GM18861 (cell line): ENCODE results near the gene PABPN1.
"Not testable (repeated sequence)": the region's sequence is repeated elsewhere in the genome, so short reads cannot be mapped to it uniquely, and the experiment has no call there.

ENCODE experiments used
- ATAC-seq: cut with Tn5 transposase; IDR thresholded peaks from one replicate; pipeline ENCODE4 v1.9.1; 2021; ENCODE audit not compliant: unreplicated experiment

PABPN1 gene

GRCh38 chr14:23320584-23321571, at the start of gene PABPN1:
PABPN1 (plus strand) TSS chr14:23321457; CDS start chr14:23321470, 13 bp downstream.
- ATAC-seq: peak; percentile 92

GRCh38 chr14:23275412-23275811, 45.8 kb upstream of the PABPN1 start:
- ATAC-seq: no peak

GRCh38 chr14:23277189-23277588, 44.1 kb upstream of the PABPN1 start:
- no peak for ATAC-seq

- not testable (repeated sequence) for ATAC-seq
These were observed 43.3 kb upstream of the PABPN1 start for GRCh38 chr14:23277928-23278327.

- ATAC-seq: no peak
These were observed 40.0 kb upstream of the PABPN1 start for GRCh38 chr14:23281247-23281646.

- no peak for ATAC-seq
These were observed 36.4 kb upstream of the PABPN1 start for GRCh38 chr14:23284654-23285529.

GRCh38 chr14:23285530-23286019, 35.7 kb upstream of the PABPN1 start:
- peak; percentile 15 for ATAC-seq

- ATAC-seq: peak; percentile 92
These were observed 35.0 kb upstream of the PABPN1 start, which contains the start of gene HOMEZ for GRCh38 chr14:23286020-23286901. HOMEZ (minus strand) TSS chr14:23286132; CDS start chr14:23285952, 180 bp downstream.

- ATAC-seq: no peak
These were observed 34.3 kb upstream of the PABPN1 start for GRCh38 chr14:23286902-23287479.

- ATAC-seq: no peak
These were observed 26.3 kb upstream of the PABPN1 start for GRCh38 chr14:23294734-23295561.

- no peak for ATAC-seq
These were observed 25.1 kb upstream of the PABPN1 start for GRCh38 chr14:23296012-23296777.

GRCh38 chr14:23297096-23297495, 24.2 kb upstream of the PABPN1 start:
- no peak for ATAC-seq

GRCh38 chr14:23297611-23298277, 23.5 kb upstream of the PABPN1 start:
- ATAC-seq: no peak

- no peak for ATAC-seq
These were observed 21.9 kb upstream of the PABPN1 start for GRCh38 chr14:23299211-23299957.

GRCh38 chr14:23299986-23300686, 21.1 kb upstream of the PABPN1 start:
- no peak for ATAC-seq

GRCh38 chr14:23300687-23301223, 20.5 kb upstream of the PABPN1 start:
- ATAC-seq: no peak
